ENCODE measurements around the gene ZNF557. TPM values are rescaled to one million over a fixed set of nuclear protein-coding genes. Genes with fewer than 3 reads are reported as not detected.
"Not testable (repeated sequence)": the region's sequence is repeated elsewhere in the genome, so short reads cannot be mapped to it uniquely, and the experiment has no call there.

ZNF557 gene
- polyA plus RNA-seq, 1 donor (not counting 4 experiments of a cell fraction or from before 2014, with no cell fraction given) = 3.3 TPM

GRCh38 chr19:7040079-7040478 lies 29.4 kb upstream of the ZNF557 start, which contains the start of gene MBD3L4:
MBD3L4 (minus strand) TSS chr19:7040179; CDS start chr19:7040144, 35 bp downstream.
- FAIRE-seq; H3K27me3 ChIP-seq (ENCODE audit: control insufficient read depth, extremely low read depth, insufficient read depth, low read length); dilution Hi-C loops (cut with MboI; ENCODE audit: extremely low pct_ligation_motif_present, low sequenced_read_pairs); H3K4me2 ChIP-seq (ENCODE audit: control insufficient read depth, extremely low read depth, insufficient read depth, low read depth, low read length); H3K9ac ChIP-seq (ENCODE audit: control insufficient read depth, extremely low read depth, insufficient read depth, low read length); H3K36me3 ChIP-seq (ENCODE audit: control insufficient read depth in 2 of 2, extremely low read depth in 1 of 2, insufficient read depth in 2 of 2, low read length in 2 of 2); H3K4me3 ChIP-seq (ENCODE audit: control insufficient read depth in 2 of 3, extremely low read depth in 1 of 3, insufficient read depth in 2 of 3, low read depth in 1 of 3, low read length in 3 of 3); DNase-seq (ENCODE audit: low read depth, low spot score); H3K4me1 ChIP-seq (ENCODE audit: control insufficient read depth, extremely low read depth, insufficient read depth, low read length); H3K9me1 ChIP-seq (ENCODE audit: control insufficient read depth, extremely low read depth, insufficient read depth, low read length); H2AFZ ChIP-seq (ENCODE audit: control insufficient read depth, low read length); H3K79me2 ChIP-seq (ENCODE audit: control insufficient read depth, insufficient read depth, low read length); H3K9me3 ChIP-seq (ENCODE audit: control insufficient read depth, low read depth, low read length); H3K27ac ChIP-seq (ENCODE audit: control insufficient read depth, insufficient read depth, low read length); H4K20me1 ChIP-seq (ENCODE audit: control insufficient read depth, extremely low read depth, insufficient read depth, low read length): not testable (repeated sequence)

DNA sequence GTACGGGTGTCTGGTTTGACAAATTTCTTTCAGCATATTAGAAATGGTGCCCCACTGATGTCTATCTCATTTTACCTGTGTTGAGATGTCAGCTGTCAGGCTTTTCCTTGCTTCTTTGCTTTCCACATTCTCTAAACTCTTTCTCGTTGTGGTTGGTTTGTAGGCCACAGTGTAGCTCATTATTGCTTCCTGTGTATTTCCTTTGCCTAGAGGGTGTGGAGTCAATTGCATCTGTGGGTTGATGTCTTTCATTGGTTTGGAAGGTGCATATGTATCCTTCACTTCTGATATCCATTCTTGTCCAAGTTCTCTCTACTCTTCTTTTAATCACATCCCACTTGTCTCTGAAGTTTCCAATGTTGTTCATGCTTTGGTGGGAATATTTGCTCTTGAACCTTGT lies 27.9 kb upstream of the ZNF557 start:
- H3K36me3 ChIP-seq (ENCODE audit: control insufficient read depth in 2 of 2, extremely low read depth in 1 of 2, insufficient read depth in 2 of 2, low read length in 2 of 2); DNase-seq (ENCODE audit: low read depth, low spot score); H3K27me3 ChIP-seq (ENCODE audit: control insufficient read depth, extremely low read depth, insufficient read depth, low read length); H3K4me3 ChIP-seq (ENCODE audit: control insufficient read depth in 2 of 3, extremely low read depth in 1 of 3, insufficient read depth in 2 of 3, low read depth in 1 of 3, low read length in 3 of 3); H3K27ac ChIP-seq (ENCODE audit: control insufficient read depth, insufficient read depth, low read length); H2AFZ ChIP-seq (ENCODE audit: control insufficient read depth, low read length); H4K20me1 ChIP-seq (ENCODE audit: control insufficient read depth, extremely low read depth, insufficient read depth, low read length); H3K4me2 ChIP-seq (ENCODE audit: control insufficient read depth, extremely low read depth, insufficient read depth, low read depth, low read length); H3K79me2 ChIP-seq (ENCODE audit: control insufficient read depth, insufficient read depth, low read length); FAIRE-seq; dilution Hi-C loops (cut with MboI; ENCODE audit: extremely low pct_ligation_motif_present, low sequenced_read_pairs); H3K9me1 ChIP-seq (ENCODE audit: control insufficient read depth, extremely low read depth, insufficient read depth, low read length); H3K4me1 ChIP-seq (ENCODE audit: control insufficient read depth, extremely low read depth, insufficient read depth, low read length); H3K9me3 ChIP-seq (ENCODE audit: control insufficient read depth, low read depth, low read length); H3K9ac ChIP-seq (ENCODE audit: control insufficient read depth, extremely low read depth, insufficient read depth, low read length): not testable (repeated sequence)

- H3K9ac ChIP-seq (ENCODE audit: control insufficient read depth, extremely low read depth, insufficient read depth, low read length); H3K79me2 ChIP-seq (ENCODE audit: control insufficient read depth, insufficient read depth, low read length); H3K27ac ChIP-seq (ENCODE audit: control insufficient read depth, insufficient read depth, low read length); H2AFZ ChIP-seq (ENCODE audit: control insufficient read depth, low read length); H3K4me3 ChIP-seq (ENCODE audit: control insufficient read depth in 2 of 3, extremely low read depth in 1 of 3, insufficient read depth in 2 of 3, low read depth in 1 of 3, low read length in 3 of 3); H4K20me1 ChIP-seq (ENCODE audit: control insufficient read depth, extremely low read depth, insufficient read depth, low read length); H3K27me3 ChIP-seq (ENCODE audit: control insufficient read depth, extremely low read depth, insufficient read depth, low read length); H3K36me3 ChIP-seq (ENCODE audit: control insufficient read depth in 2 of 2, extremely low read depth in 1 of 2, insufficient read depth in 2 of 2, low read length in 2 of 2); H3K4me2 ChIP-seq (ENCODE audit: control insufficient read depth, extremely low read depth, insufficient read depth, low read depth, low read length); dilution Hi-C loops (cut with MboI; ENCODE audit: extremely low pct_ligation_motif_present, low sequenced_read_pairs); DNase-seq (ENCODE audit: low read depth, low spot score); H3K9me1 ChIP-seq (ENCODE audit: control insufficient read depth, extremely low read depth, insufficient read depth, low read length); H3K4me1 ChIP-seq (ENCODE audit: control insufficient read depth, extremely low read depth, insufficient read depth, low read length); FAIRE-seq; H3K9me3 ChIP-seq (ENCODE audit: control insufficient read depth, low read depth, low read length): not testable (repeated sequence)
These were observed 20.5 kb upstream of the ZNF557 start, which contains the start of gene MBD3L2 for GRCh38 chr19:7049021-7049420. MBD3L2 (plus strand) TSS chr19:7049321; CDS start chr19:7049374, 53 bp downstream.

DNA sequence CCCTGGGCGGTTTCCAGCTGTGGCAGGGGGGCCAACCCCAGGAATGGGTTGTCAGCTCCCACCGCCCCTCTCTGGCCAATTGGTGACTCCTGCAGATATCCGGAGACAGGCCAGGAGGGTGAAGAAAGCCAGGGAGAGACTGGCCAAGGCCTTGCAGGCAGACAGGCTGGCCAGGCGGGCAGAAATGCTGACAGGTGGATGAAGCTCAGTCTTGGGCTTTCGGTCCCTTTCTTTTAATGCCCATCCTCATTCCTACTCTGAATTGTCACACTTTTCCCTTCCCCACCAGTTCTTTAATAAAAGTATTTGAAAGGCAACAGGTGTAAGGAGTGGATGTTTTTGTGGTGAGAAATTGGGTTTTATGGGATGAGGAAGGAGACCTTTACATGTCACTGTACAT lies 18.1 kb upstream of the ZNF557 start:
- H3K27ac ChIP-seq (ENCODE audit: control insufficient read depth, insufficient read depth, low read length); H3K9me1 ChIP-seq (ENCODE audit: control insufficient read depth, extremely low read depth, insufficient read depth, low read length); H3K9me3 ChIP-seq (ENCODE audit: control insufficient read depth, low read depth, low read length); H4K20me1 ChIP-seq (ENCODE audit: control insufficient read depth, extremely low read depth, insufficient read depth, low read length); FAIRE-seq; H3K79me2 ChIP-seq (ENCODE audit: control insufficient read depth, insufficient read depth, low read length); dilution Hi-C loops (cut with MboI; ENCODE audit: extremely low pct_ligation_motif_present, low sequenced_read_pairs); H2AFZ ChIP-seq (ENCODE audit: control insufficient read depth, low read length); DNase-seq (ENCODE audit: low read depth, low spot score); H3K4me1 ChIP-seq (ENCODE audit: control insufficient read depth, extremely low read depth, insufficient read depth, low read length); H3K4me2 ChIP-seq (ENCODE audit: control insufficient read depth, extremely low read depth, insufficient read depth, low read depth, low read length); H3K36me3 ChIP-seq (ENCODE audit: control insufficient read depth in 2 of 2, extremely low read depth in 1 of 2, insufficient read depth in 2 of 2, low read length in 2 of 2); H3K27me3 ChIP-seq (ENCODE audit: control insufficient read depth, extremely low read depth, insufficient read depth, low read length); H3K4me3 ChIP-seq (ENCODE audit: control insufficient read depth in 2 of 3, extremely low read depth in 1 of 3, insufficient read depth in 2 of 3, low read depth in 1 of 3, low read length in 3 of 3); H3K9ac ChIP-seq (ENCODE audit: control insufficient read depth, extremely low read depth, insufficient read depth, low read length): not testable (repeated sequence)

GRCh38 chr19:7052896-7053295 lies 16.6 kb upstream of the ZNF557 start:
- FAIRE-seq = not testable (repeated sequence)

More at GRCh38 chr19:7052896-7053295, 16.6 kb upstream of the ZNF557 start:
- H3K9ac ChIP-seq (ENCODE audit: control insufficient read depth, extremely low read depth, insufficient read depth, low read length); H3K27me3 ChIP-seq (ENCODE audit: control insufficient read depth, extremely low read depth, insufficient read depth, low read length); H3K36me3 ChIP-seq (ENCODE audit: control insufficient read depth in 2 of 2, extremely low read depth in 1 of 2, insufficient read depth in 2 of 2, low read length in 2 of 2); DNase-seq (ENCODE audit: low read depth, low spot score); H4K20me1 ChIP-seq (ENCODE audit: control insufficient read depth, extremely low read depth, insufficient read depth, low read length); dilution Hi-C loops (cut with MboI; ENCODE audit: extremely low pct_ligation_motif_present, low sequenced_read_pairs); H3K9me3 ChIP-seq (ENCODE audit: control insufficient read depth, low read depth, low read length); H2AFZ ChIP-seq (ENCODE audit: control insufficient read depth, low read length); H3K4me1 ChIP-seq (ENCODE audit: control insufficient read depth, extremely low read depth, insufficient read depth, low read length); H3K4me3 ChIP-seq (ENCODE audit: control insufficient read depth in 2 of 3, extremely low read depth in 1 of 3, insufficient read depth in 2 of 3, low read depth in 1 of 3, low read length in 3 of 3); H3K9me1 ChIP-seq (ENCODE audit: control insufficient read depth, extremely low read depth, insufficient read depth, low read length); H3K79me2 ChIP-seq (ENCODE audit: control insufficient read depth, insufficient read depth, low read length); H3K4me2 ChIP-seq (ENCODE audit: control insufficient read depth, extremely low read depth, insufficient read depth, low read depth, low read length); H3K27ac ChIP-seq (ENCODE audit: control insufficient read depth, insufficient read depth, low read length): not testable (repeated sequence)

All from keratinocyte (primary cell).